Islet of Langerhans (tissue), 1 donor: Measurements from ENCODE around the gene TMEM164.
"Not testable (repeated sequence)": the region's sequence is repeated elsewhere in the genome, so short reads cannot be mapped to it uniquely, and the experiment has no call there.

Experiments used
- FAIRE-seq: peaks from one replicate; lab custom pipeline; 2011; peaks lifted over from hg19 to GRCh38; lab: Jason Lieb, UNC

The TMEM164 gene

GRCh38 chrX:110002300-110003166 lies at the start of gene TMEM164:
Gene TMEM164, plus strand, starts transcription at chrX:110003114. Its CDS starts 661 bp downstream, at chrX:110003775.
- no peak for FAIRE-seq

GRCh38 chrX:109954333-109954732 lies 48.6 kb upstream of the TMEM164 start:
- FAIRE-seq, result no peak

GRCh38 chrX:109954955-109955354 lies 48.0 kb upstream of the TMEM164 start:
- FAIRE-seq, result no peak

GRCh38 chrX:109958266-109958665 lies 44.6 kb upstream of the TMEM164 start:
- no peak for FAIRE-seq

- FAIRE-seq, result no peak
Measured at GRCh38 chrX:109959356-109959871, 43.5 kb upstream of the TMEM164 start.

GRCh38 chrX:109964390-109964789 lies 38.5 kb upstream of the TMEM164 start:
- no peak for FAIRE-seq

- no peak for FAIRE-seq
Measured at GRCh38 chrX:109966246-109966645, 36.7 kb upstream of the TMEM164 start.

- no peak for FAIRE-seq
Measured at GRCh38 chrX:109967156-109967555, 35.8 kb upstream of the TMEM164 start.

- not testable (repeated sequence) for FAIRE-seq
Measured at GRCh38 chrX:109970841-109971240, 32.1 kb upstream of the TMEM164 start.

- FAIRE-seq, result no peak
Measured at GRCh38 chrX:109974906-109975655, 27.8 kb upstream of the TMEM164 start.

- not testable (repeated sequence) for FAIRE-seq
Measured at GRCh38 chrX:109985210-109985609, 17.7 kb upstream of the TMEM164 start.

GRCh38 chrX:109987884-109988283 lies 15.0 kb upstream of the TMEM164 start:
- no peak for FAIRE-seq

- FAIRE-seq, result no peak
Measured at GRCh38 chrX:109990582-109991276, 12.2 kb upstream of the TMEM164 start.

- no peak for FAIRE-seq
Measured at GRCh38 chrX:109992203-109992602, 10.7 kb upstream of the TMEM164 start.

- no peak for FAIRE-seq
Measured at GRCh38 chrX:109995155-109995554, 7.8 kb upstream of the TMEM164 start.

GRCh38 chrX:109997786-109998452 lies 5.0 kb upstream of the TMEM164 start:
- FAIRE-seq, result no peak

- FAIRE-seq, result no peak
Measured at GRCh38 chrX:110000000-110000399, 2.9 kb upstream of the TMEM164 start.

GRCh38 chrX:110000847-110001713 lies 1.8 kb upstream of the TMEM164 start:
- FAIRE-seq, result no peak

GRCh38 chrX:110001740-110002299 lies 1.1 kb upstream of the TMEM164 start:
- FAIRE-seq, result no peak
